Neutrophil (primary cell): ENCODE data around the gene MOV10L1.

ENCODE experiments used
- H3K27ac ChIP-seq: fragments of 200-600 bp; sonication (generic); 2 replicates; pipeline ENCODE4 v1.5.1; 2016; ENCODE audit warnings: mild to moderate bottlenecking, moderate library complexity
- H3K27me3 ChIP-seq: fragments of 200-600 bp; sonication (generic); 2 replicates; pipeline ENCODE4 v1.6.0; 2016; ENCODE audit warnings: mild to moderate bottlenecking
- H3K36me3 ChIP-seq: fragments of 200-600 bp; sonication (generic); 2 replicates; pipeline ENCODE4 v1.5.1; 2017
- H3K4me1 ChIP-seq, 2 experiments: fragments of 200-600 bp in 1 of 2; sonication (generic) in 1 of 2; 1 replicate in 1 of 2; 2 replicates in 1 of 2; pipeline versions ENCODE4 v1.5.1 to v1.6.1; 2013 to 2016; ENCODE audit warnings: low read depth in 1 of 2, low read length in 1 of 2, mild to moderate bottlenecking in 1 of 2, moderate library complexity in 1 of 2; ENCODE audit not compliant: control insufficient read depth in 1 of 2, insufficient read depth in 1 of 2
- H3K4me3 ChIP-seq, 2 experiments: fragments of 200-600 bp in 1 of 2; sonication (generic) in 1 of 2; 1 replicate in 1 of 2; 2 replicates in 1 of 2; pipeline ENCODE4 v1.5.1; 2013 to 2016; ENCODE audit warnings: low read depth in 1 of 2, low read length in 1 of 2, mild to moderate bottlenecking in 1 of 2, moderate library complexity in 1 of 2
- H3K9me3 ChIP-seq: fragments of 200-600 bp; sonication (generic); 2 replicates; pipeline ENCODE4 v1.5.1; 2016
- CTCF ChIP-seq: fragments of 200-600 bp; sonication (generic); IDR thresholded peaks from 2 replicates; pipeline ENCODE4 v1.5.1; 2016; ENCODE audit warnings: antibody characterized with exemption

The MOV10L1 gene

GRCh38 chr22:50189849-50190181 is 100.0 kb downstream of the MOV10L1 start:
- Histone ChIP-seq H3K36me3 (peaks cover 14% of the 10 kb centered on the region), H3K27ac (peak overlapping the region; percentile 99), H3K4me3 (peak overlapping the region; percentile 78 to 83), H3K27me3 (no peaks in the 10 kb centered on the region), H3K9me3 (no peaks in the 10 kb centered on the region), H3K4me1 (peaks cover 80 to 82% of the 10 kb centered on the region in 2 experiments)
- no peak for TF ChIP-seq CTCF

- H3K4me1 ChIP-seq: peaks cover 75 to 77% of the 10 kb centered on the region in 2 experiments
- H3K4me3 ChIP-seq: peak overlapping the region; percentile 78 to 83
- H3K9me3 ChIP-seq: no peaks in the 10 kb centered on the region
- peak overlapping the region; percentile 99 for H3K27ac ChIP-seq
- peaks cover 20% of the 10 kb centered on the region for H3K36me3 ChIP-seq
- peak; percentile 54 for TF ChIP-seq CTCF
- H3K27me3 ChIP-seq: no peaks in the 10 kb centered on the region
These were observed 100.6 kb downstream of the MOV10L1 start for GRCh38 chr22:50190182-50190940.

GRCh38 chr22:50190941-50191741 is 101.3 kb downstream of the MOV10L1 start:
- TF ChIP-seq CTCF: no peak
- Histone ChIP-seq H3K27me3 (no peaks in the 10 kb centered on the region), H3K4me3 (peak overlapping the region; percentile 78 to 83), H3K4me1 (peaks cover 73 to 75% of the 10 kb centered on the region in 2 experiments), H3K9me3 (no peaks in the 10 kb centered on the region), H3K36me3 (peaks cover 28% of the 10 kb centered on the region), H3K27ac (peak overlapping the region; percentile 99)

GRCh38 chr22:50192436-50193204 is 102.8 kb downstream of the MOV10L1 start:
- peaks cover 59 to 60% of the 10 kb centered on the region in 2 experiments for H3K4me1 ChIP-seq
- no peaks in the 10 kb centered on the region for H3K9me3 ChIP-seq
- no peak for TF ChIP-seq CTCF
- H3K4me3 ChIP-seq: peak overlapping the region; percentile 78 to 83
- no peaks in the 10 kb centered on the region for H3K27me3 ChIP-seq
- H3K36me3 ChIP-seq: peaks cover 41% of the 10 kb centered on the region
- H3K27ac ChIP-seq: peak overlapping the region; percentile 99

- peaks cover 51% of the 10 kb centered on the region for H3K36me3 ChIP-seq
- peak overlapping the region; percentile 99 for H3K27ac ChIP-seq
These were observed 103.8 kb downstream of the MOV10L1 start for GRCh38 chr22:50193621-50194020.

More at GRCh38 chr22:50193621-50194020, 103.8 kb downstream of the MOV10L1 start:
- peaks cover 49 to 50% of the 10 kb centered on the region in 2 experiments for H3K4me1 ChIP-seq
- no peaks in the 10 kb centered on the region for H3K27me3 ChIP-seq
- TF ChIP-seq CTCF: no peak
- H3K9me3 ChIP-seq: no peaks in the 10 kb centered on the region
- H3K4me3 ChIP-seq: no peak overlapping the region
